Stimulated activated CD4-positive, alpha-beta T cell treated with anti-CD3 and anti-CD28 coated beads, TNF-alpha, amount 100 ng/mL, for 24 hours (primary cell): ENCODE results near the gene IL1B.

Experiments used
- DNase-seq, 3 experiments: peaks; one replicate each; pipeline ENCODE4 v3.0.0-alpha.2; 2020; ENCODE audit warnings: low read depth in 3 of 3

The IL1B gene

DNA sequence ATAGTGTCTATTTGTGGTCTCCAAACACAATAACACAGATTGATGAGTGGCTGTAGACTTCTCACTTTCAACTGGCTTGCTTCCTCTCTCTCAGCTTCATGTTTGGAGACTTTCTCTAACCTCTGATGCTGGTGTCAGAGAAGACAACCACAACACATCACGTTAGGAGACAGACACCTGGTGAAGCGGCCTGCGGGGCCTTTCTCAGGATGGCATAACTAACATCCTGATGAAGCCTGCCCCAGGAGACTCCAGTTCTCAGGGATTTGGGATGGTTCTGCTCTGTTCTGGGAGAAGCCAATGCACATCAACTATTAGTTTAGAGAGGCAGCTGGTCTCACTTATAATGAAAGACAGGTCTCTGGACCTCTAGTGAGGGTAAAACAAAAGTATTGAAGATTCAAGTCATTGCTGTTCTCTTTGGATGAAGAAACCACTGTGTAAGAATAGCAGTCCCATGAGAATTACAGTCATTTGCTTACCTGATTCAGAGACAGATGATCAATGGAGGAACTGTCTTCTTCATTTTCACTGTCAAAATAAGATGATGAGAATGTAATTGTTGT, 54.3 kb downstream of the IL1B start:
- DNase-seq = no peak
